ENCODE results near the gene ZSCAN5B.
"Not testable (repeated sequence)": the region's sequence is repeated elsewhere in the genome, so short reads cannot be mapped to it uniquely, and the experiment has no call there.

The ZSCAN5B gene

DNA sequence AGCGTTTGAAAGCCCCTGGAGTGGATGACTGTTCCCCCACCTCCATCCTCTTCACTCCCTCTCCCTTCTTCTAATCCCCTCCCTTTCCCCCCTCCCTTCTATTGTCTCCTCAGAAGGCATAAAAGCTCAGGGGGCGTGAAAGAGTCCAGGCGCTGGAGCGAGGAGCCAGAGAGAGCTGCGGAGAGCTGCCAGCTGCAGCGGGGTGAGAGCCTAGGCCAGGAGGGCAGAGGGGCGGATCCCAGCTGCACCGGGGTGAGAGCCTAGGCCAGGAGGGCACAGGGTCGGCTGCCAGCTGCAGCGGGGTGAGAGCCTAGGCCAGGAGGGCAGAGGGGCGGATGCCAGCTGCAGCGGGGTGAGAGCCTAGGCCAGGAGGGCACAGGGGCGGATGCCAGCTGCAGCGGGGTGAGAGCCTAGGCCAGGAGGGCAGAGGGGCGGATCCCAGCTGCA lies 21.7 kb downstream of the ZSCAN5B start, which contains the start of gene GALP:
TSS of gene GALP (plus strand) at position 148 of the 447 bp plus-strand sequence. CDS start 1,101 bp downstream, outside the sequence.
- not testable (repeated sequence) for DNase-seq (ENCODE audit: low read depth, low spot score)

GRCh38 chr19:56174550-56174949 lies 23.0 kb downstream of the ZSCAN5B start:
- no peak for DNase-seq (ENCODE audit: low read depth, low spot score)

DNA sequence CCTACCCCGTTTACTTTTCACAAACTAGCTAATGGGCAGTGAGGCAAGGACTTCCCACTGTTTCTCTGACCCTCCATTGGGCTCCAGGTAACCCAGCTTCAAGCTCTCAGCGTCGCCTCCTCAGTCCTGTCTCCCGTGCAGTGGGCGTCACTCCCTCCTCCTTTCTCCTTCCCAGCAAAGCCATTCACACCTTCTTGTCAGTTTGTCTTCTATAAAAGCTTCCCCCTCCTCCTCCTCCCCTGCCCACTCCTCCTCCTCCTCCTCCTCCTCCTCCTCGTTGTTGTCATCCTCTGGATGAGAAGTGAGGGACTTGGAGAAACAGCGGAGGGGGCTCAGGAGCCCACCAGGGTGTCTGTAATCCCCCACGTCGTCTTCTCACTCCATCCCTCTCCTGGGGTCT lies 23.5 kb downstream of the ZSCAN5B start:
- no peak for DNase-seq (ENCODE audit: low read depth, low spot score)

DNA sequence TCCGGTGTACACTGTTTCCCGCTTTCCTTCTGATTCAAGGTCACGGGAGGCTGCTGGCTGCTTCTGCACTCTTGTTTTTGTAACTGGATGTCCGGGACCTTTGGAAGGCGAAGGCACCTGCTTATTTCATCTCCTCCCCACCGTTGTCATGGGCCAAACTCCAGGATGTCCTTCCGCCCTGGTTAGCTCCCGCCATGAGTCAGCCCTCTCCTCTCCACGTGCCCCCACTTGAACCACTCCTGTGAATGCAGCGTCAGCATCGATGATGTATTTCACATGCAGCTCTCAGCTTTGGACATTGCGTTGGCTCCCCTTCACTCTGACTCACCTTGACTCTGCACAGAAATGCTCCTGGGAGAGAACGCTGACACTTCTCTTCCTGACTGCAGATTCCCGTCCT lies 27.3 kb downstream of the ZSCAN5B start:
- DNase-seq (ENCODE audit: low read depth, low spot score), result no peak

DNA sequence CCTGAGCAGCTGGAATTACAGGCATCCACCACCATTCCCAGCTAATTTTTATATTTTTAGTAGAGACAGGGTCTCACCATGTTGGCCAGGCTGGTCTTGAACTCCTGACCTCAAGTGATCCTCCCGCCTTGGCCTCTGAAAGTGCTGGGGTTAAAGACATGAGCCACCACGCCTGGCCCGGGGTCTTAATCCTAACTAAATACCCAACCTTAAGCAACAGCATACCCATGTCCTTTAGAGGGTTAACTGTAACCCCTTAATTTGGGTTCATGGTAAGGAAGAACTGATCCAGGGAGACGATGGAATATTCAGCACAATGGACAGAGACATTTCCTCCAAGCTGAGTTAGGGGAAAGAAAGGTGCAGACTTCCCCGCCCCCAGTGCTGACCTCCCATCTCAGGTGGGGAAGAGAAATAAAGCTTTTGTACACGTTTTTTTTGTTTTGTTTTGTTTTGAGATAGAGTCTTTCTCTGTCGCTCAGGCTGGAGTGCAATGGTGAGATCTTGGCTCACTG lies 30.5 kb downstream of the ZSCAN5B start:
- DNase-seq (ENCODE audit: low read depth, low spot score), result no peak

DNA sequence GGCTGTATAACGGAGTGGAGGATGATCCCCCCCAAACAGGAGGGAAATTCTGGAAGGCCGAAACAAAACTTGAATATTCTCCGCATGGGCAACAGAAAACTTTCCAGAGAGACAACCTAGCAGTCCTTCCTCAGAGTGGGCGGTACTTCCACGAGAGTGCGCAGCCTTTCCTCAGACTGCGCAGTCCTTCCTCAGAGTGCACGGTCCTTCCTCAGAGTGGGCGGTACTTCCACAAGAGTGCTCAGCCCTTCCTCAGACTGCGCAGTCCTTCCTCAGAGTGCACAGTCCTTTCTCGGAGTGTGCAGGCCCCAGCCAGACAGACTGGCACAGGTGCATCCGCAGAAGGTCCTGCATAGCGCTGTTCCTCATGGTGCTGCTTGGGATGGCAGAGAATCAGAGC lies 34.5 kb downstream of the ZSCAN5B start:
- DNase-seq (ENCODE audit: low read depth, low spot score), result no peak

GRCh38 chr19:56162258-56162657 lies 35.3 kb downstream of the ZSCAN5B start:
- no peak for DNase-seq (ENCODE audit: low read depth, low spot score)

DNA sequence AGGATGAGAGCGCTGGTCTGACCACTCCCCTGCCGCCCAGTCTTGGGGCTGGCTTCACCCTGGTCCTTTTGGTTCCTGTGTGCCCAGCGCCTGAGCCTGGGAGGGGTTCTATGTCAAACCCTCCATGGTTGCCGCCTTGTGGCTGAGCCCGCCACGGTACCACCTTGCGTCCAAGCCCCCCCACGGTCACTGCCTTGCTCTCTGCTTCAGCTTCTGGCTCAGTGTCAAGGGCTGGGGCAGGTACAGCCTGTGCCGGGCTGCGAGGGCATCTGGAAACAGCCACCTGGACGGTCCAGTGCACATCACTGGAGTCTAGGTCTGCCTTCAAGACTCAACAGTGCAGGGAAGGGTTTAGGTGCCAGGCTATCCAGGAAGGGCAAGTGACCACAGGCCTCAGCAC lies 36.0 kb downstream of the ZSCAN5B start:
- DNase-seq (ENCODE audit: low read depth, low spot score), result no peak

- no peak for DNase-seq (ENCODE audit: low read depth, low spot score)
Observed at GRCh38 chr19:56159622-56160271, 37.8 kb downstream of the ZSCAN5B start.

DNA sequence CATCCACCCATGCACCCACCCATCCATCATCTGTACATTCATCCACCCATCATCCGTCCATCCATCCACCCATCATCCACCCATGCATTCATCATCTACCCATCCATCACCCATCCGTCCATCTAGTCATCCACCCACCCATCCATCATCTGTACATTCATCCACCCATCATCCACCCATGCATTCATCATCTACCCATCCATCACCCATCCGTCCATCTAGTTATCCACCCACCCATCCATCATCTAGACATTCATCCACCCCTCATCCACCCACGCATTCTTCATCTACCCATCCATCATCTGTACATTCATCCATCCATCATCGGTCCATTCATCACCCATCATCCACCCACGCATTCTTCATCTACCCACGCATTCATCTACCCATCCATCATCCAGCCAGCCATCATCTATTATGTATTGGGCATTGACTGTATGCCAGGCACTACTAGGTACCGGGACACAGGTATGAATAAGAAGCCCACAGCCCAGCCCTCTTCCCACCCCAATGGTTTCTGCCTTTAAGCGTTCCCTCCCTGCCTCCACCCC lies 38.5 kb downstream of the ZSCAN5B start:
- DNase-seq (ENCODE audit: low read depth, low spot score), result no peak

GRCh38 chr19:56158170-56158757 lies 39.3 kb downstream of the ZSCAN5B start:
- DNase-seq (ENCODE audit: low read depth, low spot score), result no peak

- DNase-seq (ENCODE audit: low read depth, low spot score), result no peak
Observed at GRCh38 chr19:56156768-56157167, 40.8 kb downstream of the ZSCAN5B start.

DNA sequence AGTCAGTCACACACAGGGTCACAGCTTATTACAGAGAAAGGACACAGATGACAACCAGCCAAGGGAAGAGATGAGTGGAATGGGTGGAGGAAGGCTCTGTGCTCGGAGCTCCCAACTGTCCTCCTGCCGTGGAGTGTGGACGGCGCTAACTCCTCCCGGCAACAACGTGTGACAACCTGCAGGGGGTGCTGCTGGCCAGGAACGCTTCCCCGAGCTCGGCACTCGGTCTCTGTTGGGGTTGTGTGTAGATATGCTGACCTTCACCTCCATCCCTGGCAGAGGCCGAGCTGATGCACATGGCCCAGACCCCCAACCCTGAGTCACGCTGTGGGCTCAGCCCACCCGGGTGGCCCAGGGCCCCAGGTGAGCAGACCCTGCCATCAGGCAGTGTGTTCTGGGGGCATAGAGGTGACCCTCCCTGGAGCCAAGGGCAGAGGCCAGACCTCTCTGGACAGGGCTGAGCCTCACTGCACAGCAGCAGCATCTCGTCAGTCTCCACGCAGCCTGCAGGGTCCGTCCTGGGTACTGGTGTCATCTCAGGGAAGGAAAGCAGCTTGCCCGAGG lies 42.4 kb downstream of the ZSCAN5B start:
- no peak for DNase-seq (ENCODE audit: low read depth, low spot score)

DNA sequence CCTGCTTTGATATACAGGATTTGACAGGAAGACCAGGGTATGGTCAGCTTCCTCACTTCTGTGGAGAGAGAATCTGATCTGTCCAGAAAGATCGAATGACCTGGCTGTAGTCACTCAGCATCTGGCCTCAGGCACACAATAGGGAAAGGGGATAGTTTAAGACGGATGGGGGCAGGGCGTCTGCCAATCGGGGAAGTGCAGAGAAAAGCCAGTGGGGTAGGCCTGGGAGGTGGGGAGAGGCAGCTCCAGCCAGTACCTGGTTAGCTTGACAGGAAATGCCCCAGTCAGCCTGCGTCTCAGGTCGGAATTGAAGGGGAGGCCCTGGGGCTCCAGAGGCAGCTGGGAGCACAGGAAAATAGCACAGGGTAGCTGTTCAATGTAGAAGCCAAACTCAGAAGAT lies 44.1 kb downstream of the ZSCAN5B start:
- no peak for DNase-seq (ENCODE audit: low read depth, low spot score)

DNA sequence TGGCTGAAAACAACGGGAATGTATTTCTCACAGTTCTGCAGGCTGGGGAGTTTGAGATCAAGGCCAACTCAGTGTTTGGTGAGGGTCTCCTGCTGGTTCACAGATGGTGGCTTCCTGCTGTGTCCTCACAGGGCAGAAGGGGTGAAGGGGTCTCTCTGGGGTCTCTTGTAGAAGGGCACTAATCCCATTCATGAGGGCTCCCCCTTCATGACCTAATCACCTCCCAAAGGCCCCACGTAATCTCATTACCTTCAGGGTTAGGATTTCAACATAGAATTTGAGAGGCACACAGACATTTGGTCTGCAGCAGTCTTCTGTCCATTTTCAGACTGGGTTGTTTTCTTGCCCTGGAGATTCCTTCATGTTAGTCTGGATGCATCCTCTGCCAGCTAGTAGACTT lies 44.9 kb downstream of the ZSCAN5B start:
- no peak for DNase-seq (ENCODE audit: low read depth, low spot score)

GRCh38 chr19:56150358-56150757 lies 47.2 kb downstream of the ZSCAN5B start:
- DNase-seq (ENCODE audit: low read depth, low spot score), result no peak

GRCh38 chr19:56149656-56150038 lies 47.9 kb downstream of the ZSCAN5B start:
- no peak for DNase-seq (ENCODE audit: low read depth, low spot score)

GRCh38 chr19:56148955-56149655 lies 48.5 kb downstream of the ZSCAN5B start:
- DNase-seq (ENCODE audit: low read depth, low spot score), result not testable (repeated sequence)

DNA sequence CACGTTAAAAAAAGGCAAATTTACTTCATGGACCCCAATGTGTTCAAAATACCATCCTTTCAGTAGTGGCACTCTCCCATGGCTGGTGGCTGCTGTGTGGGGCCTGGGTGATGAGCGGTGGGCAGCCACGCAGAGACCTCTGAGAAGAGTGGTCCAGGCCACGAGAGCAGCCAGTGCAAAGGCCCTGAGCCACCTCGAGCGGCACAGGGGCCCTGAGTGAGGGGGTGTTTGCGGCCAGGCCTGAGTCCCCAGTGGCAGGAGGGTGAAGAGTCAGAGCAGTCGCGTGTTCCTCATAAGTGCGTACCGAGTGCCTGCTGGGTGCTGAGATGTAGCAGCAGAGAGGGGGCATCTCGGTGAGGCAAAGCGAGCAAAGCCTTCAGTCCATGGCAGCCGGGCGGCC lies 49.5 kb downstream of the ZSCAN5B start:
- no peak for DNase-seq (ENCODE audit: low read depth, low spot score)

DNA sequence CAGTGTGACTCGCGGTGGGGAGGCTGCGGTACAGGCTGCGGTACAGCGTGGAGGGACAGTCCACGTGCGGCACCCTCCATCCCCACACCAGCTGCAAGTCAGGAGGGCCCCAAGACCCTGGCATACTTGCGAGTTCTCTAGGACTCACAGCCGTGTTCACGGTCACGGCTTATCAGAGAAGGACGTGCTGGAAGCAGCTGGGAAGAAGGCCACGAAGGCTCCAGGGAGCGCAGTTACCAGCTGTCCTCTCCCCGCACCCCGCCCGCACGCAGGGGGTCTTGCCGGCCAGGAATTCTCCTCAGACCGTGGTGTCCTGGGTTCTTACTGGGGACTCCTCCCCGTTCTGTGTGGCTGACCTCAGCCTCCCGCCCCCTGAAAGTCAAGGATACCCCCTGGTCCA lies 50.3 kb downstream of the ZSCAN5B start:
- DNase-seq (ENCODE audit: low read depth, low spot score), result no peak

DNA sequence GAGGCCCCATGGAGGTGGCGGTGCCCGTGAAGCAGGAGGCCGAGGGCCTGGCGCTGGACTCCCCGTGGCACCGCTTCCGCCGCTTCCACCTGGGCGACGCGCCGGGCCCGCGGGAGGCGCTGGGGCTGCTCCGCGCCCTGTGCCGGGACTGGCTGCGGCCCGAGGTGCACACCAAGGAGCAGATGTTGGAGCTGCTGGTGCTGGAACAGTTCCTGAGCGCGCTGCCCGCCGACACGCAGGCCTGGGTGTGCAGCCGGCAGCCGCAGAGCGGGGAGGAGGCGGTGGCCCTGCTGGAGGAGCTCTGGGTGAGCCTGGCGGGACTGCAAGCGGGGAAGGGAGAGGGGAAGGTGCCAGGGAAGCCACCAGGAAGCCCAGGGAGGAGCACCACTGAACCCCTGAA lies 50.7 kb downstream of the ZSCAN5B start:
- no peak for DNase-seq (ENCODE audit: low read depth, low spot score)

GRCh38 chr19:56145698-56146097 lies 51.9 kb downstream of the ZSCAN5B start:
- DNase-seq (ENCODE audit: low read depth, low spot score), result no peak

Data from activated naive CD8-positive, alpha-beta T cell treated with anti-CD3 and anti-CD28 coated beads, Interleukin-2, amount 50 U/mL, for 16 hours (primary cell).